ENCODE results near the gene GLRX5.

Gene GLRX5

DNA sequence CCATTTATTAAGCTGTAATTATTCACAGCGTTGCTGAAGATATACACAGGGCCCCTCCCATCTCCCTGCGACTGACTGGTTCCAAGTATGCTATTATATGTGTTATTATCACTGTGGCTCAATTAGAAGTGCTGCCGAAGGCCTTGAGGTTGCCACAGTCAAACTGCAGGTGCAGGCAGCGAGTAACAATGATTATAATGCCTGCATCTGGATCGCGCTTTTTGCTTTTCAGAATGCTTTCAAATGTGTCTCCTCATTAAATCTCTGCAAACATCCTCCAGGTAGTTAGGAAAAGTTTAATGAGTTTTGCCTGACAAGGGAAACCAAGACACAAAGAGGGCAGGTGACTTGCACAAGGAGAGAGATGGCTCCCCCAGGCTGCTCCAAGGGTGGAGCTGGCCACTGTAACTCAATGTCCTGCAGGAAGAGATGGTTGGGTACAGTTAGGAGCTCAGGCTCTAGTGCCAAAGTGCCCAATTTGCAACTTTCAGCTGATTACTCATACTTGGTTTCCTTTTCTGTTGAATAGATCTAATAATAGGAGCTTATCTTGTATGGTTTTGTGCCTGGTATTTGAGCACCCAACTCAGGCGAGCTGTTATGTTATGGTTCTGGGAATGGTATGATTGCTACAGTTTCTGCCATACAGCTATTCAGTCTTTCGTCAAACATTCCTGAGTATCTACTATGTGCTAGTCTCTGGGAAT lies 16.7 kb upstream of the GLRX5 start:
- DNase-seq, result no peak

DNA sequence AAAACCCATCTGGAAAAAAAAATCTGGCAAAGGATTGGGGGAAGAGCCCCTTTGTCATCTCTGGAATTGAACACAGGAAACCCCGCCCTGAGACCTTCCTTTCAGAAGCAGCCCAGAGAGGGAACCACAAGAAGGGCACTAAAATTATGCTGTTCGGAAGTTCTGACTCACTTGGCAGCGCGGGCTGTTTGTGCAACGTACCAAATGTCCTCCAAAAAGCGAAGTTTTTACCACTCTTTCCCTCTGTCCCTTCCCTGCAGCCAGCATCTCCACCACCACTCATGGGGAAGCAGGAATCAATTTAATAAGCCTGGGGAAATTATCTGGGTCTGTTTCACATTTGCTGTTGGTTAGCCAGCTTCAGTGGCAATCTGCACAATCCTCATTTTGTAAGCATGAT lies 15.2 kb upstream of the GLRX5 start:
- DNase-seq, result no peak

DNA sequence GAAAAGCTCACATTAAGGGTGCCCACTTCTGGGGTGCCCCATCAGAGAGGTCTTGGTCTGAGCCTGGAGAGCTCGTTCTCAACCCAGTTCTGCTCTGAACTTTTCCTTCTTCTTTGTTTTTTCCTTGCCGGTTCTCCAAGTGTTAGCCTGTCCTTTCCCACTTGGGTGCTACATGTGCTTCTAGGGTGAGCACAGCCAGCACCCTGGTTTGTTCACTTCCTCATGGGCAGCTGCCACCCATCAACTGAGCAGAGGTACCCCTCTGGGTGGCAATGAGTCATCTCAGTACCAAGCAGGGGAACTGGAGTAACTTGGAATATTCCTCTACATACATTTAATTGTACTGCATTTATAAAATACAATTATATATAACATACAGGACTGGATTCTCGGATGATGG lies 14.5 kb upstream of the GLRX5 start:
- no peak for DNase-seq

DNA sequence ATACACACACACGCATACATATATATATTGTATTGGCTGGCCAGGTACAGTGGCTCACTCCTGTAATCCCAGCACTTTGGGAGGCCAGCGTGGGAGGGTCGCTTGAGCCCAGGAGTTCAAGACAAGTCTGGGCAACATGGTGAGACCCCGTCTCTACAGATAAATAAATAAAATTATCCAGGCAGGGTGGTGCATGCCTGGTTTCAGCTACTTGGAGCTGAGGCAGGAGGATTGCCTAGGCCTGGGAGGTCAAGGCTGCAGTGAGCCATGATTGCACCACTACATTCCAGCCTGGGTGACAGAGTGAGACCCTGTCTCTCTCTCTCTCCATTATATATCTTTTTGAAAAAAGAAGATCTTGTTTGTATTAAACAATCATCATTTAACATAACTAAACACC lies 13.8 kb upstream of the GLRX5 start:
- no peak for DNase-seq

DNA sequence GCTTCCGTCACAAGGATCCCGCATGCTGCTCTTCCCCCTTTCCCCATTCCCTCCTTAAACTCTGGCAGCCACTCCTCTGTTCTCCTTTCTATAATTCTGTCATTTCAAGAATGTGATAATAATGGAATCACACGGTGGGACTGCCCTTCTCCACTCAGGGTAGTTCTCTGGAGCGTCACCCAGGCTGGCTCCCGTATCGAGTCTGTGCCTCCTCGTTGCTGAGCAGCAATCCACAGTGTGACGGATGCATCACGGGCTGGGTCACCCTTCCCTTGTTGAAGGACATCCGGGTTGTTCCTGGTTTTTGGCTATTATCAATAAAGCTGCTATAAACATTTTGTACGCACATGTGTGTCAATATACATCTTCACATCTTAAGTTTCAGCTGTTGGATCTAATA lies 12.7 kb upstream of the GLRX5 start:
- DNase-seq, result no peak

DNA sequence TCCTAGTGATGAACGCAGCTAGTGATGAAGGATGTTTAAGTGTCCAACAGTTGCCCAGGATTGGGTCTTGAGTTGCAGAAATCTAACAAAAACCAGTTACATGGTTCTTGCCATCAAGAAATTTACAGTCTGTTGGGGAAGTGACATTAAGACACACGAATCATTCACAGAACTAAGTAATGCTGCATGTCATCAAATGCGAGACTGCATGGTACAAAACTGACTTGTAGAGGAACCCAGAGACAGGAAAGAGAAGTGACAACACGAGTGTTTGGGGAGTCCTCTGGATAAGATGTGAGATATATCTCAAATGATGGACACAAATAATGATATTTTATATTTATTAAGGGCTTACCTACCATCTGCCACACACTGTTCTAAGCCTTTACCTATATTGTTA lies 12.3 kb upstream of the GLRX5 start:
- DNase-seq, result no peak

- DNase-seq, result no peak
These were observed 11.6 kb upstream of the GLRX5 start for GRCh38 chr14:95523051-95523814.

- DNase-seq, result no peak
These were observed 10.9 kb upstream of the GLRX5 start for GRCh38 chr14:95523815-95524448.

- no peak for DNase-seq
These were observed 9.9 kb upstream of the GLRX5 start for GRCh38 chr14:95524706-95525512.

GRCh38 chr14:95525999-95526398 lies 8.9 kb upstream of the GLRX5 start:
- DNase-seq, result no peak

GRCh38 chr14:95526483-95527386 lies 8.1 kb upstream of the GLRX5 start:
- DNase-seq, result no peak

GRCh38 chr14:95527387-95528002 lies 7.4 kb upstream of the GLRX5 start:
- no peak for DNase-seq

DNA sequence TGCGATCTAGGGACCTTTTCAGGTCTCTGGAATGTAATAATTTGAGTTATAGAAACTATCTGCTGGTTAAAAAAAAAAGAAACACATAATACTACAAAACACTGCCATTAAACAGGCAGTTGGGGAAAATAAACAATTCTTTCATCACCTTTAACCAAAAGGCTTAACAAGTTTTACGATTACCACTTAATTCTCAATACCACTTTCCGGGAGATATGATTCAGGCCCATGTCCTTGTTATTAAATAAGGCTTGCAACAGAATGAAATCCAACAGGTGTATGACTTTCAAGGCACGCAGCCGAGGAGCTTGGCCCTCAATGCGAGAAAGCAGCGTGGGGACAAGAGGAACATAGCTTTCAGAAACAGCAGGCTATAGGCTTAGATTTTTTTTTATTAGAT lies 5.6 kb upstream of the GLRX5 start:
- no peak for DNase-seq

DNA sequence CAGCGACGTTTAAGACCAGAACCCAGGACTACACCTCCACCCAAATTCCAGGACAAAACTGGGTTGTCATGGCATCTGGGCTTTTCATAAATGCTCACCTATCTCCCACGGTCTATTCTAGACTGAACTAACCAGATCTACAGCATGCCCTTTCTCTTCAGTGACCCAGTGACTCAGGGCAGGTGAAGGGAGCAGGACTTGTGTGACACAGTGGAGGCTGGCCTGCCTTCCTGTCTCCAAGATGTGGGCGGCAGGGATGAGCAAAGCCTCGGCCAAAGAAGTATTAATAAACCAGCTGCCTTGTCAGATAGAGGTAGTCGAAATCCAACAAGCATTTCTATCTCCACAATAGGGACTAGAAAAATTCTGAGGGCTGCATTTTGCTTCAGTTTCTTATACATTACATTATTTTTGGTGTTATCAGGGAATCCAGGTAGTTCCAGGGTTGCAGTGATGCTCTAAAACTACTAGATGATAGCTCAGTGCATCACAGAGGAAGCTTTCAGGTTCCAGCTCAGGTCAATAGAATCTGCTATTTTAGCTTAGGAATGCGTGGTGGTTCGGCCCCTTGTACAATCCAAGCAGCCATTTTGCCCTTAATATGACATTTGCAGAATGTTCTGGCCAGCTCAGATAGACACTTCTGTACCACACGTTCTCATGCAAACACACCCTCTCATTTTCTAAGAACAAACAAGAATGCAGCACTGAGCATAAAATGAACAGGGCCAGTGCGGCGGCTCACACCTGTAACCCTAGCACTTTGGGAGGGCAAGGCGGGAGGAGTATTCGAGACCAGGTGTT lies 4.2 kb upstream of the GLRX5 start:
- DNase-seq, result no peak

GRCh38 chr14:95531473-95531872 lies 3.4 kb upstream of the GLRX5 start:
- no peak for DNase-seq

GRCh38 chr14:95531969-95532368 lies 2.9 kb upstream of the GLRX5 start:
- DNase-seq, result no peak

- DNase-seq, result no peak
These were observed 1.4 kb upstream of the GLRX5 start for GRCh38 chr14:95533391-95533821.

DNA sequence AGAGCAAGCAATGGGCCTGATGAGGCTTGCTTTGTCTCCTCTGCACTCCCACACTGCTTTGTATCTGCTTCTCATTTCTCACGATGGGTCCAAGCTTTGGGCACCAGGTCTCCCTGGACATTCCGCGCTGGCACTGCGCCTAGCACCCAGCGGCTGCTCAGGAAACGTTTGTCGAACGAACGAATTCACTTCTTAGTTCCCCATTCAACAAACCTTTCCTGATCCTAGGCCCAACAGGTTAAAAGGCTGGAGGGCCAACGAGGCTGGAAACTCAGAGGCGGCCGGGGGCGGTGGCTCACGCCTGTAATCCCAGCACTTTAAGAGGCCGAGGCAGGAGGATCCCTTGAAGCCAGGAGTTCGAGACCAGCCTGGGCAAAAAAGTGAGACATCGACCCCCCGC lies 1.0 kb upstream of the GLRX5 start:
- peak; percentile 44 for DNase-seq

DNA sequence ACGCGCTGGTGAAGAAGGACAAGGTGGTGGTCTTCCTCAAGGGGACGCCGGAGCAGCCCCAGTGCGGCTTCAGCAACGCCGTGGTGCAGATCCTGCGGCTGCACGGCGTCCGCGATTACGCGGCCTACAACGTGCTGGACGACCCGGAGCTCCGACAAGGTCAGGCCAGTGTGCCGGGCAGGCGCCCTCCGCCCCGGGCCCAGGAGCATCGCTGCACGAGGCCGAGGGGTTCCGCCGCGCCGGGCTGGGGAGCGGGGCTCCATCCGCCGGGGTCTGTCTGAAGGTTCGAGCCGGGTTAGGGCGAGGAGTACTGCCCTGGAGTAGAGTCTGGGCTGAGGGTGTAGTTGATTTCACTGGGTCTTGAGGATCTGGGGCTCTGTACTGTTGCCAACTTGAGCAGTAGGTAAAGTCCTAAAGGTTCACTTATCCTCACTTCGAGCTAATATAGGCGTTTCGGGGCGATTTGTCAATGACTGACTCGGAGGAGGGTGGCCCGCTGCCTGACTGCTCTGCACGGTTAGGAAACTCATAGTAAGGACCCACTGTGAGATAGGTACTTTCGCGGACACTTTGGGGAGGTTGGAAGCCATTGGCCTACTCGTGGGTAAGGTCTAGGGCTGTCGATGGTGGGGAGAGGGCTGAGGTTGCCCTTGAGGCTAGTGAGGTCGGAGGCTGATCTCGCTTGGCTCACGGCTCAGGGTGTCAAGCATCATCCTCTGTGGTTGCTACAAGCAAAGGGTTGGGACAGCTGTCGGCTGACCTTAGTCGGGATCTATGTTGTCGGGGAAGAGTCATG lies 574 bp downstream of the GLRX5 start:
- peak; percentile 73 for DNase-seq

- DNase-seq, result no peak
These were observed 1.3 kb downstream of the GLRX5 start for GRCh38 chr14:95536036-95536593.
